Activated T-cell treated with anti-CD3 and anti-CD28 coated beads for 48 hours (primary cell): Measurements from ENCODE around the gene RPL22L1.
"Not testable (repeated sequence)": the region's sequence is repeated elsewhere in the genome, so short reads cannot be mapped to it uniquely, and the experiment has no call there.

Experiments
- DNase-seq: peaks from one replicate; pipeline ENCODE4 v3.0.0-alpha.2; 2020; ENCODE audit warnings: low read depth

RPL22L1 gene

DNA sequence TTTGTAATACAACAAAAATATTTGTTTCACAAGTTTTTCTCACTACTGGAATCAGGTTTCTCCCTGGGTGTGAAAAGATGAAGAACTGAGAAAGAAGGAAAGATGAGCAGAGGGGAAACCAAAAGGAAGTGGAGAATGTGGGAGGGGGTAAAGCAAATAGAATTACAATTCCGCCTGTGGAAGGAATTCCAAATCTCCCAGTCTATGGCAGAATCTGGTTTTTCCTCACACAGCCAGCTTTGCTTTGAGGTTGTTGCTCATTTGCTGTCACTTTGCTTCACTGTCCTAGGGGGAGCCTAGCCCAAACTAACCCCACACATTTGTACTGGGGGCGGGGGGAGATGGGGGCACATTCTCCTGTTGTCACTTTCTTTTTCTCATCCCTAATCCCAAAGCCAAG is 43.9 kb downstream of the RPL22L1 start:
- no peak for DNase-seq

DNA sequence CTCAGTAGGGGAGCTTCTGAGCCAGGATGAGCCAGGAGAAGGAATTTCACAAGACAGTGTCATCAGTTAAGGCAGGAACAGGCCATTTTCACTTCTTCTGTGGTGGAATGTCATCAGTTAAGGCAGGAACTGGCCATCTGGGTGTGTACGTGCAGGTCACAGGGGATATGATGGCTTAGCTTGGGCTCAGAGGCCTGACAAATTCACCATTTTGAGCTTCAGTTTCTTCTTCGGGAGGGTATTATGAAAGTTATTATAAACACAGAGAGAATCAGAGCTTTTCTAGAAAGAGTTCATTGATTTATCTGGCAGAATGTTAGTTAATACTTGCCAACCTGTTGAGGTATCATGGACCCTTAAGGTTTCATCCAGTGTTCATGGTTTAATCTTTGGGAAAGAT is 46.4 kb downstream of the RPL22L1 start:
- DNase-seq: not testable (repeated sequence)

DNA sequence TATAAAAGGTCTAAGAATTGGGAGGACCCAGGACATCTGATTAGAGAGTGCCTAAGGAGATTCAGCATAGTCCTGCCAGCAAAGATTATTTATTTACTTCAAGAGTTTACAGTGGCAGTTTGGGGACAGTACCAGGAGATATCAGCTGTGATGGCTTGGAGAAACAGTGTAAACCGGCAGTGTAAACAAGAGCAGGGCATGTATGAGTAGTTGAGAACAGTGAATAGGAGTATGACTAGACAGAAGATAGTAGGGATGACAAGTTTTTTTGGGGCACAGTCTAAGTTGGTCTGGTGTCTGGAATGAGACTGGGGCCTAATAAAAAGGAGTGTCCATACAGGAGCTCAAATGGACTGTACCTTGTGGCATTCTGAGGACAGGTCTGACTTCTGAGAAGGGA is 51.7 kb downstream of the RPL22L1 start:
- DNase-seq: not testable (repeated sequence)

DNA sequence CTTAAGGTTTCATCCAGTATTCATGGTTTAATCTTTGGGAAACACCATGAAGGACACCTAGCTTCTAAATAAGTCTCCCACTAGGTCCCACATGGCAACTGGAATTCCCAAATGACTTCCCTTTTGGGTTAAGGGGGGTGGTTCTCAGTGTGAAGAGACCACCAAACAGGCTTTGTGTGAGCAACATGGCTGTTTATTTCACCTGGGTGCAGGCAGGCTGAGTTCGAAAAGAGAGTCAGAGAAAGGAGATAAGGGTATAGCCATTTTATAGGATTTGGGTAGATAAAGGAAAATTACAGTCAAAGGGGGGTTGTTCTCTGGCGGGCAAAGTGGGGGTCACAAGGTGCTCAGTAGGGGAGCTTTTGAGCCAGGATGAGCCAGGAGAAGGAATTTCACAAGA is 52.5 kb downstream of the RPL22L1 start:
- DNase-seq: not testable (repeated sequence)

DNA sequence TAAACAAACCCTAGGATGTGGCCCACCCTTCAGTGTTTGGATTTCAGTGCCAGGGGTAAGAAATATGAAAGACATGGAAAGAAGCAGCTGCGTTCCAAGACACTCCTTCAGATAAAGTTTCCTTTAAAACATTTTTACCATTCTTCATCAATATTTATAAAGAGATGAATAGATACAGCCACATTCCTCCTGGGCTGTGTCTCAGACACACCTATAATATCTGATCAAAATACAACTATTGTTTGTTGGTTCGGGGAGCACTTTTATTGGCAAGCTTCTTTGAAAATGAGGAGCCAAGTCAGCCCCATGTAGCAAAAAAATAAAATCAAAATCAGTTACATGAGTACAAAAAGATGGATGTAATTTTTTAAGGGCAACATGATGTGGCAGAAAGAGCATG is 53.2 kb downstream of the RPL22L1 start:
- no peak for DNase-seq

DNA sequence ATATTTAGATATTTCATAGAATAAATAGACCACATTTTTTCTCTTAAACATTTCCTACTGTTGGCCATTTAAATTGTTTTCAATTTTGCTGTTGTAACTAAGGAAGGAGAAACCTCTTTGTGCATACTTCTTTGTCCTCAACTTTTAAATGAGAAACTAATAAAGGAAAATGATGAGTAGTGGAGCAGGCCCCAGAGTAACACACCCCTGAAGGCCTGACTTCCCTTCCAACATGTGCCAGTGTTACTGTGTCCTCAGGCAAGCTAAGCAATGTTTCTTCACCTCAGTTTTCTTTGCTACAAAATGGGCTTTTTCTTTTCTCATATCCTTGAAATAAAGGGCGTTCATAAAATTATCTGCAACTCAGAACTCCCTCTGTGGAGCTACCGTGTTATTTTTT is 53.7 kb downstream of the RPL22L1 start:
- no peak for DNase-seq

DNA sequence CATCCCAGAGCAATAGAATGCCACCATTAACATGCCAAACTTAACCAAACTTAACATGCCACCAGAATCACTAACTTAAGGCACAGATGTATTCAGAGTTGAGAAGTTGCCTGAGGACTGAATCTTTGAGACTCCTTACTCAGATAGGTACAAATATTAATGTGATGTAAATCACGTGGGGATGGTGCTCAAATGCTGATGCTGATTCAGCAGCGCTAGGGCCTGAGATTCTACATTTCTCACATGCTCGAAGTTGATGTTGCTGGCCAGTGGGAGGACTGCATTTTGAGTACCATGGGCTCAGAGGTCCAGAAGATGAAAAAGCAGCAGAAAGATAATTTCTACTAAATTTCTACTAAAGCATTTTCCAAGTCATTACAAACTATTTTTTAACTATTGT is 54.1 kb downstream of the RPL22L1 start:
- DNase-seq: no peak

DNA sequence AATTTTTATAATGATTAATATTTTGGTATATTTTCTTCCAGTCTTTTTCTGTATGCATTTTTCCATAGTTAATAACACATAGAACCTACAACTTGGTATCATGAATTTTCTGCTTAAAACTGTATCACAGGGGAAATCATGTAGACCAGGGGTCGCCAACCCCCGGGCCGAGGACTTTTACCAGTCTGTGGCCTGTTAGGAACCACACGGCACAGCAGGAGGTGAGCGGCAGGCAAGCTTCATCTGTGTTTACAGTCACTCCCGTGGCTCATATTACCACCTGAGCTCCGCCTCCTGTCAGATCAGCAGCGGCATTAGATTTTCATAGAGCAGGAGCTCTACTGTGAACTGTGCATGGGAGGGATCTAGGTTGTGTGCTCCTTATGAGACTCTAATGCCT is 54.7 kb downstream of the RPL22L1 start:
- no peak for DNase-seq
